ENCODE results near the gene FYN.

The FYN gene

GRCh38 chr6:111857674-111858337 lies 15.4 kb downstream of the FYN start:
- Histone ChIP-seq H2AFZ (ENCODE audit: low read depth, low read length) (no peak overlapping the region), H3K4me1 (ENCODE audit: insufficient read depth, low read length) (peaks cover 63% of the 10 kb centered on the region), H3K27me3 (ENCODE audit: insufficient read depth, low read length) (no peaks in the 10 kb centered on the region), H3K36me3 (ENCODE audit: insufficient read depth, low read length) (peaks cover 4% of the 10 kb centered on the region), H3K9me3 (ENCODE audit: low read length) (no peaks in the 10 kb centered on the region), H3K4me3 (ENCODE audit: low read length) (no peak overlapping the region)

- Histone ChIP-seq H3K4me3 (ENCODE audit: low read length) (no peak overlapping the region), H3K9me3 (ENCODE audit: low read length) (no peaks in the 10 kb centered on the region), H3K27me3 (ENCODE audit: insufficient read depth, low read length) (no peaks in the 10 kb centered on the region), H3K36me3 (ENCODE audit: insufficient read depth, low read length) (peaks cover 4% of the 10 kb centered on the region), H2AFZ (ENCODE audit: low read depth, low read length) (no peak overlapping the region), H3K4me1 (ENCODE audit: insufficient read depth, low read length) (peaks cover 58% of the 10 kb centered on the region)
Measured at GRCh38 chr6:111855753-111856152, 17.5 kb downstream of the FYN start.

- H2AFZ ChIP-seq (ENCODE audit: low read depth, low read length): no peak overlapping the region
- H3K36me3 ChIP-seq (ENCODE audit: insufficient read depth, low read length): peaks cover 6% of the 10 kb centered on the region
- H3K27me3 ChIP-seq (ENCODE audit: insufficient read depth, low read length): no peaks in the 10 kb centered on the region
- H3K4me1 ChIP-seq (ENCODE audit: insufficient read depth, low read length): peaks cover 54% of the 10 kb centered on the region
- no peak overlapping the region for H3K4me3 ChIP-seq (ENCODE audit: low read length)
- no peaks in the 10 kb centered on the region for H3K9me3 ChIP-seq (ENCODE audit: low read length)
Measured at GRCh38 chr6:111854683-111855082, 18.6 kb downstream of the FYN start.

GRCh38 chr6:111852725-111853124 lies 20.5 kb downstream of the FYN start:
- no peak overlapping the region for H3K4me3 ChIP-seq (ENCODE audit: low read length)

GRCh38 chr6:111850295-111850937 lies 22.8 kb downstream of the FYN start:
- peaks cover 50% of the 10 kb centered on the region for H3K4me1 ChIP-seq (ENCODE audit: insufficient read depth, low read length)
- no peak overlapping the region for H2AFZ ChIP-seq (ENCODE audit: low read depth, low read length)
- no peak overlapping the region for H3K4me3 ChIP-seq (ENCODE audit: low read length)
- no peaks in the 10 kb centered on the region for H3K9me3 ChIP-seq (ENCODE audit: low read length)
- peaks cover 14% of the 10 kb centered on the region for H3K36me3 ChIP-seq (ENCODE audit: insufficient read depth, low read length)
- no peaks in the 10 kb centered on the region for H3K27me3 ChIP-seq (ENCODE audit: insufficient read depth, low read length)

More at GRCh38 chr6:111852725-111853124, 20.5 kb downstream of the FYN start:
- Histone ChIP-seq H2AFZ (ENCODE audit: low read depth, low read length) (no peak overlapping the region), H3K27me3 (ENCODE audit: insufficient read depth, low read length) (no peaks in the 10 kb centered on the region), H3K9me3 (ENCODE audit: low read length) (no peaks in the 10 kb centered on the region), H3K36me3 (ENCODE audit: insufficient read depth, low read length) (peaks cover 7% of the 10 kb centered on the region), H3K4me1 (ENCODE audit: insufficient read depth, low read length) (peaks cover 49% of the 10 kb centered on the region)

- Histone ChIP-seq H3K9me3 (ENCODE audit: low read length) (no peaks in the 10 kb centered on the region), H3K4me3 (ENCODE audit: low read length) (no peak overlapping the region), H2AFZ (ENCODE audit: low read depth, low read length) (no peak overlapping the region), H3K36me3 (ENCODE audit: insufficient read depth, low read length) (peaks cover 13% of the 10 kb centered on the region), H3K27me3 (ENCODE audit: insufficient read depth, low read length) (no peaks in the 10 kb centered on the region), H3K4me1 (ENCODE audit: insufficient read depth, low read length) (peaks cover 57% of the 10 kb centered on the region)
Measured at GRCh38 chr6:111849298-111849697, 24.0 kb downstream of the FYN start.

GRCh38 chr6:111848262-111848812 lies 24.9 kb downstream of the FYN start:
- Histone ChIP-seq H2AFZ (ENCODE audit: low read depth, low read length) (no peak overlapping the region), H3K9me3 (ENCODE audit: low read length) (no peaks in the 10 kb centered on the region), H3K4me3 (ENCODE audit: low read length) (no peak overlapping the region), H3K4me1 (ENCODE audit: insufficient read depth, low read length) (peaks cover 60% of the 10 kb centered on the region), H3K36me3 (ENCODE audit: insufficient read depth, low read length) (peaks cover 9% of the 10 kb centered on the region), H3K27me3 (ENCODE audit: insufficient read depth, low read length) (no peaks in the 10 kb centered on the region)

GRCh38 chr6:111846492-111847409 lies 26.5 kb downstream of the FYN start:
- no peak overlapping the region for H2AFZ ChIP-seq (ENCODE audit: low read depth, low read length)
- H3K9me3 ChIP-seq (ENCODE audit: low read length): no peaks in the 10 kb centered on the region
- peaks cover 69% of the 10 kb centered on the region for H3K4me1 ChIP-seq (ENCODE audit: insufficient read depth, low read length)
- H3K4me3 ChIP-seq (ENCODE audit: low read length): no peak overlapping the region
- H3K27me3 ChIP-seq (ENCODE audit: insufficient read depth, low read length): no peaks in the 10 kb centered on the region
- peaks cover 9% of the 10 kb centered on the region for H3K36me3 ChIP-seq (ENCODE audit: insufficient read depth, low read length)

GRCh38 chr6:111846066-111846465 lies 27.2 kb downstream of the FYN start:
- Histone ChIP-seq H3K36me3 (ENCODE audit: insufficient read depth, low read length) (peaks cover 9% of the 10 kb centered on the region), H2AFZ (ENCODE audit: low read depth, low read length) (no peak overlapping the region), H3K4me3 (ENCODE audit: low read length) (no peak overlapping the region), H3K27me3 (ENCODE audit: insufficient read depth, low read length) (no peaks in the 10 kb centered on the region), H3K9me3 (ENCODE audit: low read length) (no peaks in the 10 kb centered on the region), H3K4me1 (ENCODE audit: insufficient read depth, low read length) (peaks cover 76% of the 10 kb centered on the region)

- Histone ChIP-seq H3K36me3 (ENCODE audit: insufficient read depth, low read length) (peaks cover 9% of the 10 kb centered on the region), H3K27me3 (ENCODE audit: insufficient read depth, low read length) (no peaks in the 10 kb centered on the region), H3K9me3 (ENCODE audit: low read length) (no peaks in the 10 kb centered on the region), H3K4me1 (ENCODE audit: insufficient read depth, low read length) (peaks cover 82% of the 10 kb centered on the region), H2AFZ (ENCODE audit: low read depth, low read length) (no peak overlapping the region), H3K4me3 (ENCODE audit: low read length) (no peak overlapping the region)
Measured at GRCh38 chr6:111845441-111845871, 27.8 kb downstream of the FYN start.

GRCh38 chr6:111844921-111845320 lies 28.3 kb downstream of the FYN start:
- H3K9me3 ChIP-seq (ENCODE audit: low read length): no peaks in the 10 kb centered on the region
- no peak overlapping the region for H2AFZ ChIP-seq (ENCODE audit: low read depth, low read length)
- peaks cover 84% of the 10 kb centered on the region for H3K4me1 ChIP-seq (ENCODE audit: insufficient read depth, low read length)
- peaks cover 9% of the 10 kb centered on the region for H3K36me3 ChIP-seq (ENCODE audit: insufficient read depth, low read length)
- no peak overlapping the region for H3K4me3 ChIP-seq (ENCODE audit: low read length)
- H3K27me3 ChIP-seq (ENCODE audit: insufficient read depth, low read length): no peaks in the 10 kb centered on the region

- no peaks in the 10 kb centered on the region for H3K9me3 ChIP-seq (ENCODE audit: low read length)
- peaks cover 81% of the 10 kb centered on the region for H3K4me1 ChIP-seq (ENCODE audit: insufficient read depth, low read length)
- no peaks in the 10 kb centered on the region for H3K27me3 ChIP-seq (ENCODE audit: insufficient read depth, low read length)
- peaks cover 7% of the 10 kb centered on the region for H3K36me3 ChIP-seq (ENCODE audit: insufficient read depth, low read length)
- no peak overlapping the region for H3K4me3 ChIP-seq (ENCODE audit: low read length)
- H2AFZ ChIP-seq (ENCODE audit: low read depth, low read length): no peak overlapping the region
Measured at GRCh38 chr6:111844376-111844775, 28.9 kb downstream of the FYN start.

Data from neuron (in vitro differentiated cells).